Measurements from ENCODE around the gene SUSD3. TPM values are rescaled to one million over a fixed set of nuclear protein-coding genes. Genes with fewer than 3 reads are reported as not detected.

The SUSD3 gene
- total and polyA plus RNA-seq, 10 of the 15 experiments (the other 5 are each of a cell fraction or from before 2014, with no cell fraction given) = 2.5 to 92.0 (median 31.1) TPM

DNA sequence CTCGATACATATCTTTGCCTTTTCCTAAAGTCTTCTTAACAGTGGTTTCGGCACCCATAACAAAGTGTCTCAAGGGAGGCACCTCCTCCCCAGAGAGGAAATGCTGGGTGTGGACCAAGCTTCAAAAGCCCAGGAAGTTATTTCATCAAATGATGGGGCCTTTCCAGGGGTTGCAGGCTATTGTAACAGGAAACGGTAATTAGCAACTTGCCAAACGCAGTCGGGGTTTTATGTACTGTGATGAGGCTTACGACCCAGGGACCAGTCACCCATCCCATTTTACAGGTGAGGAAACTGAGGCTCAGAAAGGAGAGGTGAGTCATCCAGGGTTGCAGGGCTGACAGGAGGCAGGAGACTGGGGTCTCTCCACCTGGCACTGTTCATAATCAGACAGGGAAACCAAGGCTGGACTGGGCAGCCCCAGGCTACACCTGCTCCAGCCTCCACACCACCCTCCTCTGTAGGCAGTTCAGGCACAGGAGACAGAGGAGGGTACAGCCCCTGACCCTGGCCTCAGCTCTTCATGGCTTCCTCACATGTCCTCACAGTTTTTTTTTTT lies 30.0 kb upstream of the SUSD3 start (continued):
- TF ChIP-seq, protein P1, sequence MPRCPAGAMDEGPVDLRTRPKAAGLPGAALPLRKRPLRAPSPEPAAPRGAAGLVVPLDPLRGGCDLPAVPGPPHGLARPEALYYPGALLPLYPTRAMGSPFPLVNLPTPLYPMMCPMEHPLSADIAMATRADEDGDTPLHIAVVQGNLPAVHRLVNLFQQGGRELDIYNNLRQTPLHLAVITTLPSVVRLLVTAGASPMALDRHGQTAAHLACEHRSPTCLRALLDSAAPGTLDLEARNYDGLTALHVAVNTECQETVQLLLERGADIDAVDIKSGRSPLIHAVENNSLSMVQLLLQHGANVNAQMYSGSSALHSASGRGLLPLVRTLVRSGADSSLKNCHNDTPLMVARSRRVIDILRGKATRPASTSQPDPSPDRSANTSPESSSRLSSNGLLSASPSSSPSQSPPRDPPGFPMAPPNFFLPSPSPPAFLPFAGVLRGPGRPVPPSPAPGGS (IDR thresholded peaks at IDR 0.05; ENCODE audit: borderline replicate concordance, insufficient read depth, low read depth, low read length, poor library complexity, severe bottlenecking) = peak; percentile 28
- no peak for TF ChIP-seq MYB (IDR thresholded peaks at IDR 0.05; ENCODE audit: borderline replicate concordance, low read depth, low read length)
- TF ChIP-seq FOS (IDR thresholded peaks at IDR 0.05; ENCODE audit: borderline replicate concordance, extremely low read depth, insufficient read length) = no peak
- TF ChIP-seq SP1 (IDR thresholded peaks at IDR 0.05; ENCODE audit: low read depth, low read length) = peak; percentile 25
- TF ChIP-seq ELK1 (IDR thresholded peaks at IDR 0.05; ENCODE audit: low read depth, low read length) = no peak
- peak; percentile 46 for TF ChIP-seq RUNX3 (IDR thresholded peaks at IDR 0.05; ENCODE audit: low read length)
- TF ChIP-seq PML (IDR thresholded peaks at IDR 0.05; ENCODE audit: low read length) = no peak
- TF ChIP-seq RAD21 (IDR thresholded peaks at IDR 0.05; ENCODE audit: insufficient read depth, low read depth, low read length) = no peak
- no peak for TF ChIP-seq JUNB (IDR thresholded peaks at IDR 0.05)
- no peak for TF ChIP-seq EGR1 (IDR thresholded peaks at IDR 0.05; ENCODE audit: borderline replicate concordance in 1 of 2, low read depth in 2 of 2, low read length in 2 of 2)
- peak; percentile 16; the same call in 1 of the 2 replicates for TF ChIP-seq SMC3 (IDR thresholded peaks at IDR 0.05; ENCODE audit: borderline replicate concordance, low read length)
- TF ChIP-seq STAT3 (IDR thresholded peaks at IDR 0.05; ENCODE audit: low read depth, low read length) = no peak
- TF ChIP-seq SRF (IDR thresholded peaks at IDR 0.05; ENCODE audit: low read depth in 2 of 2, low read length in 2 of 2) = no peak
- TF ChIP-seq STAT1 (conservative IDR thresholded peaks at IDR 0.05) = no peak
- TF ChIP-seq TCF12 (IDR thresholded peaks at IDR 0.05; ENCODE audit: low read depth, low read length) = no peak
- no peak for TF ChIP-seq POLR2A (IDR thresholded peaks at IDR 0.05; ENCODE audit: low read depth, low read length)
- no peak for TF ChIP-seq CBX5 (IDR thresholded peaks at IDR 0.05; ENCODE audit: low read depth)
- no peak for TF ChIP-seq NFYB (IDR thresholded peaks at IDR 0.05; ENCODE audit: insufficient read depth, low read depth, low read length)
- TF ChIP-seq ZNF384 (IDR thresholded peaks at IDR 0.05; ENCODE audit: borderline replicate concordance, low read depth, low read length) = peak; percentile 57
- peak in 1 of 2 experiments; percentile 65; a peak in 1 of 4 replicates for TF ChIP-seq ETV6 (conservative IDR thresholded peaks at IDR 0.05 in 1 of 2, IDR thresholded peaks at IDR 0.05 in 1 of 2; ENCODE audit: borderline replicate concordance in 1 of 2, low read depth in 1 of 2)
- TF ChIP-seq, protein P2, sequence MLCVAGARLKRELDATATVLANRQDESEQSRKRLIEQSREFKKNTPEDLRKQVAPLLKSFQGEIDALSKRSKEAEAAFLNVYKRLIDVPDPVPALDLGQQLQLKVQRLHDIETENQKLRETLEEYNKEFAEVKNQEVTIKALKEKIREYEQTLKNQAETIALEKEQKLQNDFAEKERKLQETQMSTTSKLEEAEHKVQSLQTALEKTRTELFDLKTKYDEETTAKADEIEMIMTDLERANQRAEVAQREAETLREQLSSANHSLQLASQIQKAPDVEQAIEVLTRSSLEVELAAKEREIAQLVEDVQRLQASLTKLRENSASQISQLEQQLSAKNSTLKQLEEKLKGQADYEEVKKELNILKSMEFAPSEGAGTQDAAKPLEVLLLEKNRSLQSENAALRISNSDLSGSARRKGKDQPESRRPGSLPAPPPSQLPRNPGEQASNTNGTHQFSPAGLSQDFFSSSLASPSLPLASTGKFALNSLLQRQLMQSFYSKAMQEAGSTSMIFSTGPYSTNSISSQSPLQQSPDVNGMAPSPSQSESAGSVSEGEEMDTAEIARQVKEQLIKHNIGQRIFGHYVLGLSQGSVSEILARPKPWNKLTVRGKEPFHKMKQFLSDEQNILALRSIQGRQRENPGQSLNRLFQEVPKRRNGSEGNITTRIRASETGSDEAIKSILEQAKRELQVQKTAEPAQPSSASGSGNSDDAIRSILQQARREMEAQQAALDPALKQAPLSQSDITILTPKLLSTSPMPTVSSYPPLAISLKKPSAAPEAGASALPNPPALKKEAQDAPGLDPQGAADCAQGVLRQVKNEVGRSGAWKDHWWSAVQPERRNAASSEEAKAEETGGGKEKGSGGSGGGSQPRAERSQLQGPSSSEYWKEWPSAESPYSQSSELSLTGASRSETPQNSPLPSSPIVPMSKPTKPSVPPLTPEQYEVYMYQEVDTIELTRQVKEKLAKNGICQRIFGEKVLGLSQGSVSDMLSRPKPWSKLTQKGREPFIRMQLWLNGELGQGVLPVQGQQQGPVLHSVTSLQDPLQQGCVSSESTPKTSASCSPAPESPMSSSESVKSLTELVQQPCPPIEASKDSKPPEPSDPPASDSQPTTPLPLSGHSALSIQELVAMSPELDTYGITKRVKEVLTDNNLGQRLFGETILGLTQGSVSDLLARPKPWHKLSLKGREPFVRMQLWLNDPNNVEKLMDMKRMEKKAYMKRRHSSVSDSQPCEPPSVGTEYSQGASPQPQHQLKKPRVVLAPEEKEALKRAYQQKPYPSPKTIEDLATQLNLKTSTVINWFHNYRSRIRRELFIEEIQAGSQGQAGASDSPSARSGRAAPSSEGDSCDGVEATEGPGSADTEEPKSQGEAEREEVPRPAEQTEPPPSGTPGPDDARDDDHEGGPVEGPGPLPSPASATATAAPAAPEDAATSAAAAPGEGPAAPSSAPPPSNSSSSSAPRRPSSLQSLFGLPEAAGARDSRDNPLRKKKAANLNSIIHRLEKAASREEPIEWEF (IDR thresholded peaks at IDR 0.05; ENCODE audit: insufficient replicate concordance, low read depth, low read length) = peak; percentile 37
- TF ChIP-seq FOXM1 (IDR thresholded peaks at IDR 0.05; ENCODE audit: low read depth, low read length) = peak; percentile 35; the same call in 1 of the 2 replicates
- TF ChIP-seq MXI1 (IDR thresholded peaks at IDR 0.05; ENCODE audit: low read depth, low read length) = no peak
- TF ChIP-seq NR2F1 (conservative IDR thresholded peaks at IDR 0.05) = 0 out of 2 replicates have a peak, but pooled peaks have one; percentile 16
